Stimulated activated CD4-positive, alpha-beta T cell treated with anti-CD3 and anti-CD28 coated beads, Interleukin-2, amount 100 ng/mL, for 4 hours (primary cell): ENCODE data around the gene NR2C1.

Experiments
- DNase-seq: peaks from one replicate; pipeline ENCODE4 v3.0.0-alpha.2; 2020; ENCODE audit warnings: low read depth

The NR2C1 gene

GRCh38 chr12:95083938-95084337 lies 10.5 kb upstream of the NR2C1 start:
- no peak for DNase-seq

GRCh38 chr12:95083471-95083870 lies 10.1 kb upstream of the NR2C1 start:
- DNase-seq: no peak

- DNase-seq: no peak
Measured at GRCh38 chr12:95077341-95077740, 3.9 kb upstream of the NR2C1 start.

- no peak for DNase-seq
Measured at GRCh38 chr12:95074766-95075165, 1.3 kb upstream of the NR2C1 start.

- DNase-seq: no peak
Measured at GRCh38 chr12:95073698-95074520, 491 bp upstream of the NR2C1 start.

GRCh38 chr12:95070378-95070777 lies 3.0 kb downstream of the NR2C1 start:
- no peak for DNase-seq

GRCh38 chr12:95066091-95066855 lies 7.1 kb downstream of the NR2C1 start:
- no peak for DNase-seq

GRCh38 chr12:95060951-95061350 lies 12.5 kb downstream of the NR2C1 start:
- no peak for DNase-seq

- no peak for DNase-seq
Measured at GRCh38 chr12:95059984-95060383, 13.4 kb downstream of the NR2C1 start.

GRCh38 chr12:95057424-95057823 lies 16.0 kb downstream of the NR2C1 start:
- DNase-seq: no peak

- no peak for DNase-seq
Measured at GRCh38 chr12:95055057-95055456, 18.4 kb downstream of the NR2C1 start.

GRCh38 chr12:95054206-95054605 lies 19.2 kb downstream of the NR2C1 start:
- no peak for DNase-seq

- DNase-seq: no peak
Measured at GRCh38 chr12:95051241-95051640, 22.2 kb downstream of the NR2C1 start.

GRCh38 chr12:95037906-95038305 lies 35.5 kb downstream of the NR2C1 start:
- DNase-seq: no peak

- DNase-seq: no peak
Measured at GRCh38 chr12:95034750-95035149, 38.7 kb downstream of the NR2C1 start.

GRCh38 chr12:95022477-95022876 lies 50.9 kb downstream of the NR2C1 start:
- DNase-seq: no peak

GRCh38 chr12:95017482-95017881 lies 55.9 kb downstream of the NR2C1 start:
- no peak for DNase-seq

GRCh38 chr12:95016120-95016519 lies 57.3 kb downstream of the NR2C1 start:
- DNase-seq: no peak

GRCh38 chr12:95014554-95014953 lies 58.9 kb downstream of the NR2C1 start:
- no peak for DNase-seq

GRCh38 chr12:95006206-95006605 lies 67.2 kb downstream of the NR2C1 start:
- DNase-seq: no peak

GRCh38 chr12:95004610-95005009 lies 68.8 kb downstream of the NR2C1 start:
- no peak for DNase-seq

- DNase-seq: no peak
Measured at GRCh38 chr12:95003921-95004272, 69.5 kb downstream of the NR2C1 start.

- DNase-seq: peak; percentile 91
Measured at GRCh38 chr12:95003213-95003920, 70.1 kb downstream of the NR2C1 start, which contains the start of gene NDUFA12. NDUFA12 (minus strand) TSS chr12:95003697; CDS start chr12:95003680, 17 bp downstream.
